ENCODE data around the gene HVCN1.

HVCN1 gene

GRCh38 chr12:110622582-110622981 lies 66.3 kb downstream of the HVCN1 start:
- no peaks in the 10 kb centered on the region for H3K9me3 ChIP-seq (ENCODE audit: control extremely low read depth in 1 of 5, control insufficient read depth in 4 of 5, insufficient read depth in 2 of 5, low read depth in 1 of 5, low read length in 4 of 5)
- DNase-seq: no peak
- H3K4me3 ChIP-seq (ENCODE audit: control insufficient read depth in 1 of 7, extremely low read depth in 1 of 7, insufficient read depth in 4 of 7, low read depth in 2 of 7, low read length in 6 of 7): no peak overlapping the region
- no peaks in the 10 kb centered on the region for H3K27me3 ChIP-seq (replicated peaks in 2 of 5; ENCODE audit: control insufficient read depth in 4 of 5, insufficient read depth in 5 of 5, low read length in 4 of 5)
- H3K27ac ChIP-seq (ENCODE audit: insufficient read depth in 1 of 2, low read depth in 1 of 2, low read length in 2 of 2, poor library complexity in 1 of 2, severe bottlenecking in 2 of 2): no peak overlapping the region
- POLR2A ChIA-PET: no interaction called here
- CTCF ChIA-PET: interaction anchor here (0.6 kb wide), 1 partner anchor 19 kb away, joined by 3 read pairs; no protein-coding TSS in a partner anchor
- H3K4me1 ChIP-seq (ENCODE audit: control extremely low read depth in 1 of 4, control insufficient read depth in 4 of 4, insufficient read depth in 4 of 4, low read length in 3 of 4): peaks cover 0 to 5% (median 2%) of the 10 kb centered on the region in 4 experiments
- H3K36me3 ChIP-seq (ENCODE audit: control insufficient read depth in 4 of 4, insufficient read depth in 4 of 4, low read length in 3 of 4): peaks cover 0 to 4% (median 0%) of the 10 kb centered on the region in 4 experiments
- 100% methylated on average over 1 of the region's 3 CpGs for WGBS (ENCODE audit: insufficient coverage)

GRCh38 chr12:110619534-110619953 lies 69.4 kb downstream of the HVCN1 start:
- POLR2A ChIA-PET: no interaction called here
- Histone ChIP-seq H3K27ac (ENCODE audit: insufficient read depth in 1 of 2, low read depth in 1 of 2, low read length in 2 of 2, poor library complexity in 1 of 2, severe bottlenecking in 2 of 2) (no peak overlapping the region), H3K27me3 (replicated peaks in 2 of 5; ENCODE audit: control insufficient read depth in 4 of 5, insufficient read depth in 5 of 5, low read length in 4 of 5) (no peaks in the 10 kb centered on the region), H3K9me3 (ENCODE audit: control extremely low read depth in 1 of 5, control insufficient read depth in 4 of 5, insufficient read depth in 2 of 5, low read depth in 1 of 5, low read length in 4 of 5) (no peaks in the 10 kb centered on the region), H3K36me3 (ENCODE audit: control insufficient read depth in 4 of 4, insufficient read depth in 4 of 4, low read length in 3 of 4) (peaks cover 0 to 4% (median 2%) of the 10 kb centered on the region in 4 experiments), H3K4me3 (ENCODE audit: control insufficient read depth in 1 of 7, extremely low read depth in 1 of 7, insufficient read depth in 4 of 7, low read depth in 2 of 7, low read length in 6 of 7) (no peak overlapping the region), H3K4me1 (ENCODE audit: control extremely low read depth in 1 of 4, control insufficient read depth in 4 of 4, insufficient read depth in 4 of 4, low read length in 3 of 4) (peaks cover 0 to 5% (median under 1%) of the 10 kb centered on the region in 4 experiments)
- WGBS (ENCODE audit: insufficient coverage): 91% methylated on average over 3 of the region's 4 CpGs
- CTCF ChIA-PET: interaction anchor here (0.5 to 1.4 kb wide), 5 partner anchors 9 to 85 kb away, joined by 3 to 5 read pairs (median 3); no protein-coding TSS in a partner anchor
- DNase-seq: peak; percentile 25 to 56 (median 43)

GRCh38 chr12:110616471-110617115 lies 72.3 kb downstream of the HVCN1 start:
- CTCF ChIA-PET: interaction anchor here (0.7 to 5.7 kb wide), 5 partner anchors 15 to 209 kb away, joined by 3 to 36 read pairs (median 3); no protein-coding TSS in a partner anchor
- no peaks in the 10 kb centered on the region for H3K9me3 ChIP-seq (ENCODE audit: control extremely low read depth in 1 of 5, control insufficient read depth in 4 of 5, insufficient read depth in 2 of 5, low read depth in 1 of 5, low read length in 4 of 5)
- peaks cover 0 to 15% (median 8%) of the 10 kb centered on the region in 4 experiments for H3K4me1 ChIP-seq (ENCODE audit: control extremely low read depth in 1 of 4, control insufficient read depth in 4 of 4, insufficient read depth in 4 of 4, low read length in 3 of 4)
- WGBS (ENCODE audit: insufficient coverage): 83% methylated on average over 1 of the region's 5 CpGs
- peaks cover 0 to 4% (median 0%) of the 10 kb centered on the region in 4 experiments for H3K36me3 ChIP-seq (ENCODE audit: control insufficient read depth in 4 of 4, insufficient read depth in 4 of 4, low read length in 3 of 4)
- H3K27ac ChIP-seq (ENCODE audit: insufficient read depth in 1 of 2, low read depth in 1 of 2, low read length in 2 of 2, poor library complexity in 1 of 2, severe bottlenecking in 2 of 2): no peak overlapping the region
- POLR2A ChIA-PET: interaction anchor here (0.6 kb wide), 1 partner anchor 62 kb away, joined by 3 read pairs; no protein-coding TSS in a partner anchor
- H3K27me3 ChIP-seq (replicated peaks in 2 of 5; ENCODE audit: control insufficient read depth in 4 of 5, insufficient read depth in 5 of 5, low read length in 4 of 5): no peaks in the 10 kb centered on the region
- no peak for DNase-seq
- H3K4me3 ChIP-seq (ENCODE audit: control insufficient read depth in 1 of 7, extremely low read depth in 1 of 7, insufficient read depth in 4 of 7, low read depth in 2 of 7, low read length in 6 of 7): no peak overlapping the region

- 93% methylated on average over 6 of the region's 8 CpGs for WGBS (ENCODE audit: insufficient coverage)
- ChIA-PET CTCF (interaction anchor here (1.0 to 5.7 kb wide), 4 partner anchors 13 to 90 kb away, joined by 3 to 36 read pairs (median 4); no protein-coding TSS in a partner anchor), POLR2A (no interaction called here)
- peaks cover 0 to 15% (median 8%) of the 10 kb centered on the region in 4 experiments for H3K4me1 ChIP-seq (ENCODE audit: control extremely low read depth in 1 of 4, control insufficient read depth in 4 of 4, insufficient read depth in 4 of 4, low read length in 3 of 4)
- H3K36me3 ChIP-seq (ENCODE audit: control insufficient read depth in 4 of 4, insufficient read depth in 4 of 4, low read length in 3 of 4): peaks cover 0 to 4% (median 0%) of the 10 kb centered on the region in 4 experiments
- no peaks in the 10 kb centered on the region for H3K9me3 ChIP-seq (ENCODE audit: control extremely low read depth in 1 of 5, control insufficient read depth in 4 of 5, insufficient read depth in 2 of 5, low read depth in 1 of 5, low read length in 4 of 5)
- no peak overlapping the region for H3K4me3 ChIP-seq (ENCODE audit: control insufficient read depth in 1 of 7, extremely low read depth in 1 of 7, insufficient read depth in 4 of 7, low read depth in 2 of 7, low read length in 6 of 7)
- DNase-seq: no peak
- H3K27me3 ChIP-seq (replicated peaks in 2 of 5; ENCODE audit: control insufficient read depth in 4 of 5, insufficient read depth in 5 of 5, low read length in 4 of 5): no peaks in the 10 kb centered on the region
- H3K27ac ChIP-seq (ENCODE audit: insufficient read depth in 1 of 2, low read depth in 1 of 2, low read length in 2 of 2, poor library complexity in 1 of 2, severe bottlenecking in 2 of 2): no peak overlapping the region
These were observed 73.7 kb downstream of the HVCN1 start for GRCh38 chr12:110615171-110615570.

GRCh38 chr12:110613771-110614684 lies 74.9 kb downstream of the HVCN1 start, which contains the start of gene TCTN1:
Gene TCTN1 (plus strand): TSS chr12:110614129. CDS start chr12:110614183, 54 bp downstream.
- POLR2A ChIA-PET: interaction anchor here (0.6 to 0.8 kb wide), 3 partner anchors 11 to 615 kb away, joined by 3 to 5 read pairs (median 4); partner anchors contain the start of gene ANKRD13A
- DNase-seq: peak; percentile 92 to 96 (median 95)
- H3K36me3 ChIP-seq (ENCODE audit: control insufficient read depth in 4 of 4, insufficient read depth in 4 of 4, low read length in 3 of 4): peaks cover 0 to 4% (median 0%) of the 10 kb centered on the region in 4 experiments
- WGBS (ENCODE audit: insufficient coverage): 3% methylated on average over 53 of the region's 60 CpGs
- peak within 1 kb of the TSS; percentile 69 to 86 for H3K27ac ChIP-seq (ENCODE audit: insufficient read depth in 1 of 2, low read depth in 1 of 2, low read length in 2 of 2, poor library complexity in 1 of 2, severe bottlenecking in 2 of 2)
- H3K4me3 ChIP-seq (ENCODE audit: control insufficient read depth in 1 of 7, extremely low read depth in 1 of 7, insufficient read depth in 4 of 7, low read depth in 2 of 7, low read length in 6 of 7): peak within 1 kb of the TSS; percentile 35 to 86 (median 72)
- CTCF ChIA-PET: interaction anchor here (0.8 to 5.7 kb wide), 5 partner anchors 9 to 91 kb away, joined by 3 to 36 read pairs (median 4); no protein-coding TSS in a partner anchor
- H3K27me3 ChIP-seq (replicated peaks in 2 of 5; ENCODE audit: control insufficient read depth in 4 of 5, insufficient read depth in 5 of 5, low read length in 4 of 5): no peaks in the 10 kb centered on the region
- H3K9me3 ChIP-seq (ENCODE audit: control extremely low read depth in 1 of 5, control insufficient read depth in 4 of 5, insufficient read depth in 2 of 5, low read depth in 1 of 5, low read length in 4 of 5): no peaks in the 10 kb centered on the region
- H3K4me1 ChIP-seq (ENCODE audit: control extremely low read depth in 1 of 4, control insufficient read depth in 4 of 4, insufficient read depth in 4 of 4, low read length in 3 of 4): peaks cover 0 to 13% (median 8%) of the 10 kb centered on the region in 4 experiments

- ChIA-PET POLR2A (interaction anchor here (0.6 to 0.8 kb wide), 2 partner anchors 36 to 614 kb away, joined by 3 to 4 read pairs; partner anchors contain the start of gene ANKRD13A), CTCF (interaction anchor here (0.8 to 5.7 kb wide), 3 partner anchors 8 to 48 kb away, joined by 3 to 36 read pairs (median 4); no protein-coding TSS in a partner anchor)
- Histone ChIP-seq H3K4me1 (ENCODE audit: control extremely low read depth in 1 of 4, control insufficient read depth in 4 of 4, insufficient read depth in 4 of 4, low read length in 3 of 4) (peaks cover 0 to 13% (median 8%) of the 10 kb centered on the region in 4 experiments), H3K27ac (ENCODE audit: insufficient read depth in 1 of 2, low read depth in 1 of 2, low read length in 2 of 2, poor library complexity in 1 of 2, severe bottlenecking in 2 of 2) (peak overlapping the region in 1 of 2 experiments; percentile 86), H3K27me3 (replicated peaks in 2 of 5; ENCODE audit: control insufficient read depth in 4 of 5, insufficient read depth in 5 of 5, low read length in 4 of 5) (no peaks in the 10 kb centered on the region), H3K36me3 (ENCODE audit: control insufficient read depth in 4 of 4, insufficient read depth in 4 of 4, low read length in 3 of 4) (peaks cover 0 to 4% (median 0%) of the 10 kb centered on the region in 4 experiments), H3K4me3 (ENCODE audit: control insufficient read depth in 1 of 7, extremely low read depth in 1 of 7, insufficient read depth in 4 of 7, low read depth in 2 of 7, low read length in 6 of 7) (peak overlapping the region; percentile 35 to 86 (median 72)), H3K9me3 (ENCODE audit: control extremely low read depth in 1 of 5, control insufficient read depth in 4 of 5, insufficient read depth in 2 of 5, low read depth in 1 of 5, low read length in 4 of 5) (no peaks in the 10 kb centered on the region)
- WGBS (ENCODE audit: insufficient coverage): 97% methylated on average over 12 of the region's 23 CpGs
- DNase-seq: no peak
These were observed 75.7 kb downstream of the HVCN1 start for GRCh38 chr12:110613071-110613770.
